CD4-positive, alpha-beta T cell treated with Interleukin-15 for 1 hour (primary cell): ENCODE data around the gene FARSB.
"Not testable (repeated sequence)": the region's sequence is repeated elsewhere in the genome, so short reads cannot be mapped to it uniquely, and the experiment has no call there.

ENCODE experiments used
- DNase-seq: peaks from one replicate; pipeline ENCODE4 v3.0.0-alpha.2; 2020

Gene FARSB

GRCh38 chr2:222603501-222603900 is 52.4 kb downstream of the FARSB start:
- DNase-seq: no peak

DNA sequence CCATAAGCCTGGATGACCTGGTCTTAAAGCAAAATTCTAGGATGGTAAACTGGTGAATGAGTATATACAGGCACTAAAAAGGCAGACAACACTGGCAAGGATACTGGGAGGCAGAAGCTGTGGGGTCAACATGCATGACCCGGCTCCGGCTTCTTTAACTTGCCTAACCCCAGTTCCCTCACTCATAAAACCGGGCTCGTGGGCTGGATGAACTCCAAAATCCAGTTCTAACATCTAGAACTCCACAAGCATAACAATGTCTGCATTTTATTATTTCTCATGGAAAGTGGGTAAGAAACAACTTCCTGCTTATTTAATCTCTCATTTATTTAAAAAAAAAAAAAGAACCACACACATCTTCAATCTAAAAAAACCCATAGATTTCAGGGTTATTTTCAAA is 57.3 kb downstream of the FARSB start:
- DNase-seq: no peak

DNA sequence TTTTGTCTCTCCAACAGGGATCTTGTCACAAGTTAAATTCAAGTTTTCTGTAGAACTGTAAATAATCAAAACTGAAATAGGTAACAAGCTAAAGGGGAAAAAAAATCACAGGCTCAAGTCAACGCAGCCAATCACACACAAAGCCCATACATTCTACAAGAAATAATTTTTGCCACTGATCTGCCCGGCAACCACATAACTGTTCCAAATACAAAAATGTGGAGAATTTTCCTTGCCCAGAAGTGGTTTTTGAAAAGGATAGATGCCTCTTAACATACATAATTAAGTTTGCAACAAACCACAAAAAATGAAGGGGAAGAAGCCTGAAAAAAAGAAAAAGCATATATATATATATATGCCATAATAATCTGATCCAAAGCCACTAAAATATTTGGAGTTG is 60.3 kb downstream of the FARSB start:
- no peak for DNase-seq

DNA sequence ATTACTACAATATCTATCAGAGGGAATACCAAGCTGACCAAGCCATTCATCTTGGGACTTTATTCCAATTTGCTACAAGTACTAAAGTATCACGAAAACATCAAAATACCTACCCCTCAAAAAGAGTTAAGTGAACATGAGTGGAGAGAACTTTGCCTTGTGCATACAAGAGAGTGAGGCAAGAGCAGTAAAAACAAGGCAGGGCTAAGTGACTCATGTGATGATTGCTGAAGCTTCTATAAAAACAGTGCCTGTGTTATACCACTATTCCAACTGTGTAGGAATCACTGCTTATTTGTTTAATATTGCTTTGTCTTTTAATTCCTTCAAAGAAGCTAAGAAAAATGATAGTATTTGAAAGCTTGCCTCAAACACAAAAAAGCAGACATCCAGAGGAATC is 61.2 kb downstream of the FARSB start:
- DNase-seq: no peak

GRCh38 chr2:222592176-222592575 is 63.7 kb downstream of the FARSB start:
- no peak for DNase-seq

GRCh38 chr2:222591661-222592060 is 64.2 kb downstream of the FARSB start:
- no peak for DNase-seq

DNA sequence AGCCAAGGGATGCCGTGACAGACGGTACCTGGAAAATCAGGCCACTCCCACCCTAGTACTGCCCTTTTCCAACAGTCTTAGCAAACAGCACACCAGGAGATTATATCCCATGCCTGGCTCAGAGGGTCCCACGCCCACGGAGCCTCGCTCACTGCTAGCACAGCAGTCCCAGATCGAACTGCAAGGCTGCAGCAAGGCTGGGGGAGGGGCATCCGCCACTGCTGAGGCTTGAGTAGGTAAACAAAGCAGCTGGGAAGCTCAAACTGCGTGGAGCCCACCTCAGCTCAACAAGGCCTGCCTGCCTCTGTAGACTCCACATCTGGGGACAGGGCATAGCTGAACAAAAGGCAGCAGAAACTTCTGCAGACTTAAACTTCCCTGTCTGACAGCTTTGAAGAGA is 71.3 kb downstream of the FARSB start:
- DNase-seq: not testable (repeated sequence)

GRCh38 chr2:222582928-222583327 is 73.0 kb downstream of the FARSB start:
- DNase-seq: no peak

GRCh38 chr2:222577341-222577740 is 78.6 kb downstream of the FARSB start:
- no peak for DNase-seq

GRCh38 chr2:222576171-222577081 is 79.5 kb downstream of the FARSB start:
- no peak for DNase-seq

GRCh38 chr2:222575618-222576017 is 80.3 kb downstream of the FARSB start:
- no peak for DNase-seq

DNA sequence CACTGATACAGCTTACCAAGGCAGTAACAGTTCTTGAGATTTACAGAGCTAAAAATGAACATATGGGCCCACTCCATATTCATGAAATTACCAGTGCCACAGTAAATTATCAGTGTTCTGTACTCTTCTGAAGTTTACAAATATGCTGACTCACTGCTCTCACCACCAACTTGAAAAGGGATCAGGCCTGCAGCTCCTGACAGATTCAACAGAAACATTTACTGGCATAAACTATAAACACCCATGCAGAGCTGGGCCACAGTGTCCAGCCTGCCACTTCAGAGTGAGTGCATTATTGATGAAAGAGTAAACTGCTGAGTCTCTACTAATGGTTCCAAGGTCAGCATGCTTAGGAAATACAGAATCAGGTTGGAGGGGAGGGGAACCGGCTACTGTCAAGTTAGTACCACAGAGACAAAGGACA is 83.1 kb downstream of the FARSB start:
- DNase-seq: no peak

DNA sequence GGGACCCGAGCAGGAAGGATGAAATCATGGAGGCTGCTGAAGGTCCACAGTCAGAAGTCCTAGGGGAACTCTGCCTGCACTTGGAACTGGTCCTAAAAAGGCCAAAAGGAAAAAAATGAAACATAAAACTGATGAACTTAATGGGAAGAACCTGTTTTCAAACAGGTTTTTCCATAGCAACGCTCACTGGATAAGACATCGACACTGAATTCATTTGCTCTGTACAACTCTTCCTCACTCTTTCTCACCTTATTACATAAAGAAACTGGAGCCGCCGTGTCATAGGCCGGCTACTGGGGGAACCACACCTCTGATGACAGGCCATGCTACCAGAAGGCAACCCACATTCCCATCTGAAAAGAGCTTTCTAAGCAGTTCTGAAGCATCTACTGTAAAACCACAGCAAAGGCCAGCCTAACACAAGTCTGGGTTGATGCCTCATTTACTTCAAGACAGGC is 83.6 kb downstream of the FARSB start:
- DNase-seq: no peak

DNA sequence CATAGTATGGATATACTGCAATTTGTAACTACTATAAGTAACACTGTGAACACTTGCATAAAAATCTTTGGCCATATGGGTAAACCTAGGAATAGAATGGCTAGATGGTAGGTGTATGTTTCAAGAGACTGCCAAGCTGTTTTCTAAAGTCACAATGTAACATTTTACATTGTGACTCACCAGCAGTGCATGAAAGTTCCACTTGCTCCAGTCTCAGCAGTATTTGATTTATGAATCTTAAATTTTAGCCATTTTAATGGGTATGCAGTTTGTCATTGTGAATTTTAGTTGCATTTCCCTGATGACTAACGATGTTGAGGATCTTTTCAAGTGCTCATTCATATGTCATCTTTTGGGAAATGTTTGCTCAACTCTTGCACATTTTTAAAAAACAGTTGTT is 86.1 kb downstream of the FARSB start:
- DNase-seq: no peak

- no peak for DNase-seq
Observed at GRCh38 chr2:222568865-222569264, 87.0 kb downstream of the FARSB start.

DNA sequence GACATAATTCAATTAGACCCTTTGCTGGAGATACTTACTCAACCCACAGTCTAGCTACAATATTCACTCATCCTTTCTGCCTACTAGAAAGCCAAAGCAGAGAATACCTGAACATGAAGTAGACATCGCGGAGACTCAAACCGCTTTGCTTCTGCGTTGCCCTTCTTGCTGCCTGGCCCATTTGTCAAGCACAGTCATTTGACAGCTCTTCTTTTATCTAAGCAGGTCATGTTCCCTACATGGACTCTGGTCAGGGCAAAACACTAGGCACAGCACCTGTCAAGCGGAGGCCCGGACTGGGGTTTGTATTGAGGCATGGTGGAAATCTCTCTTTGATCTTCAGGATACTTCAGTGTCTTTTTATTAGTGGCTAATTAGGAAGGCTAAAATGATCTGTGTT is 89.7 kb downstream of the FARSB start:
- DNase-seq: no peak

GRCh38 chr2:222563936-222564335 is 92.0 kb downstream of the FARSB start:
- DNase-seq: no peak

GRCh38 chr2:222563106-222563718 is 92.7 kb downstream of the FARSB start:
- no peak for DNase-seq

DNA sequence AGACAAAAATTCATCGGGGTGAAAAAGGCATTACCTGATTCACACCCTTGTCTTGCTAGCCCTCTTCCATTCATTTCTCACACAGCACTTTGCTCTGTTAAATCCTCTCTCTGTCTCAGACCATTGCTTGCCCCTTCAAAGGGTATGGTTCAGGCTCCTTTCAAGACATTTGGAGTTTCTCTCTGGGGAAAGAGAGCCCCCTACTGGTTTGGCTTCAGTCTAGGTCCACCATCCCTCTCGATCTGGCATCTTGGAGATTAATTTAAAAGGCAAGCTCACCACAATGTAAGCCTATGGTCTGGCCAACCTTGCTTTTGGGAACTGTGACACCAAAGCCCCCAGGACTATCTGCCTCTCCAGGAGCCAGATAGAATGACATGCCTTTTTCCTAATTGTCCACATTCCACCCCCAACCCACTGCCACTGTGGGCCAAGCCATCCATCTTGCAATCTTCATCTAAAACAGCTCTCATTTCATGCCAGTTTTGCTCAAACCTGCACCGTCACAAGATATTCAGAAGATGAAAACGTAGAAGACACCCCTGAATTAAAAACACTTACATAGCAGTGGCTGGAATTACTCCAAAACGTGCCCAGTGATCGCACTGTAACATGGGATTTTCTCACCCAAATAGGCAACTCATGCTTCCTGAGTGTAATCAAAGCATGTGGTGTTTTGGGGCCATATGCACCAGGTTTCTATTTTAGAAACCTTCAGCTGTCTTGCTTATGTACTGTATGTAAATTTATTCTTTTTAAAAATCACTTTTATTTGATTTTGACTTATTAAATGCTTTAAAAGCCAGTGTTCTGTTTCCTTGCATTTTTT is 93.9 kb downstream of the FARSB start:
- no peak for DNase-seq

GRCh38 chr2:222561151-222561550 is 94.7 kb downstream of the FARSB start:
- DNase-seq: no peak

DNA sequence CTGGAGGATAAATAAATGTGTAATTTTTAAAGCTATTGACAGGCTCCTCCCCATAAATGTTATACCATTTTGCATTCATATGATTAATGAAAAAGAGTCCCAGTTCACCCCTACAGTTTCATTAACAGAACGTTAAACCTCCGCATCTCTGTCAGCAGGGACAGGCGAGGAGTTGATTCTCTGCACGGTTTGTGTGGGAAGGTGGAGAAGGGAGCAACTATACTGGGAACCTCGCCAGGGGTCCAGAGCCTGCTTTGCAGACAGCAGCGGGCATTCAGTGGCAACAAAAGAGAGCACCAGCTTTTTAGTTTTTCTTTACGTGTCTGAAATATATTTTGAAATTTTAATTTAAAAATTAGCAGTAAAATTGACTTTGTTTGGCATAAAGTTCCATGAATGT is 101.4 kb downstream of the FARSB start:
- DNase-seq: no peak

DNA sequence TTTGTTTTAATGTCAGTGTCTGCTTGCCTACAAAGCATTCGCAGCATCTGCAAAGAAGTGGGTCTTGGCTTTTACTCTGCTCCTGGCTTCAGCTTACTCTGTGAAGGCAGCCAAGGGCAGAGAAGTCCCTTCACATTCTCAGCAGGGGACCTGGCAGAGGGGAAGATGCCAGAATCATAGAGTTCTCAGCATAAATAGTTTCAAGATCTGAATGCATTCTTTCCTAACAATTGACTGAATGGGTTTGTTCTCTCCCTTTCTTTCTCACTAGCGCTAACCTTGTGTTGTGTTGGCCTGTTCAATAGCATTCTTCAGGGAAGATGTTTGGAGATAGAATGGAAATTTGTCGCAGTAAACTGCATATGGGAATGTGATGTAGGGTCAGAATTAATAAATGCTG is 106.9 kb downstream of the FARSB start:
- no peak for DNase-seq

GRCh38 chr2:222547083-222547482 is 108.8 kb downstream of the FARSB start:
- DNase-seq: no peak
